Hepatocyte (in vitro differentiated cells): Measurements from ENCODE around the gene ADA. TPM values are rescaled to one million over a fixed set of nuclear protein-coding genes. Genes with fewer than 3 reads are reported as not detected.
A peak's percentile ranks its signal among the peaks of the same experiment; 100 is the strongest.

ENCODE experiments used
- DNase-seq: peaks from one replicate; pipeline ENCODE4 v3.0.0-alpha.2; 2016; ENCODE audit warnings: low spot score
- H2AFZ ChIP-seq: fragments of 200-600 bp; sonication (generic); 2 replicates; pipeline ENCODE4 v1.6.0; 2016; ENCODE audit warnings: antibody characterized with exemption, mild to moderate bottlenecking
- H3K27ac ChIP-seq: fragments of 200-600 bp; sonication (generic); 2 replicates; pipeline ENCODE4 v1.5.1; 2016; ENCODE audit warnings: mild to moderate bottlenecking
- H3K27me3 ChIP-seq: fragments of 200-600 bp; sonication (generic); 2 replicates; pipeline ENCODE4 v1.6.1; 2016
- H3K36me3 ChIP-seq: fragments of 200-600 bp; sonication (generic); replicated peaks from 2 replicates; pipeline ENCODE4 v1.5.1; 2016; ENCODE audit warnings: low read depth; ENCODE audit not compliant: insufficient read depth
- H3K4me1 ChIP-seq: fragments of 200-600 bp; sonication (generic); 2 replicates; pipeline ENCODE4 v1.5.1; 2016; ENCODE audit warnings: mild to moderate bottlenecking, moderate library complexity; ENCODE audit not compliant: insufficient read depth
- H3K4me2 ChIP-seq: fragments of 200-600 bp; sonication (generic); 2 replicates; pipeline ENCODE4 v1.6.0; 2016
- H3K4me3 ChIP-seq: fragments of 200-600 bp; sonication (generic); 2 replicates; pipeline ENCODE4 v1.5.1; 2016; ENCODE audit warnings: mild to moderate bottlenecking
- H3K79me2 ChIP-seq: fragments of 200-600 bp; sonication (generic); 2 replicates; pipeline ENCODE4 v1.6.0; 2017; ENCODE audit warnings: mild to moderate bottlenecking
- H3K9me2 ChIP-seq: fragments of 200-600 bp; sonication (generic); replicated peaks from 2 replicates; pipeline ENCODE4 v1.6.0; 2017; ENCODE audit warnings: mild to moderate bottlenecking; ENCODE audit not compliant: insufficient read depth
- H3K9me3 ChIP-seq: fragments of 200-600 bp; sonication (generic); 2 replicates; pipeline ENCODE4 v1.5.1; 2016; ENCODE audit warnings: low read depth, mild to moderate bottlenecking
- H4K20me1 ChIP-seq: fragments of 200-600 bp; sonication (generic); 2 replicates; pipeline ENCODE4 v1.6.0; 2016; ENCODE audit warnings: mild to moderate bottlenecking; ENCODE audit not compliant: insufficient read depth, poor library complexity, severe bottlenecking
- CTCF ChIP-seq: fragments of 200-600 bp; sonication (generic); IDR thresholded peaks from 2 replicates; pipeline ENCODE4 v1.5.1; 2016; ENCODE audit warnings: antibody characterized with exemption, mild to moderate bottlenecking; ENCODE audit not compliant: poor library complexity
- EZH2 ChIP-seq: fragments of 200-600 bp; sonication (generic); IDR thresholded peaks from 2 replicates; pipeline ENCODE4 v1.6.1; 2016; ENCODE audit warnings: antibody characterized with exemption, mild to moderate bottlenecking, borderline replicate concordance
- EZH2phosphoT487 ChIP-seq: fragments of 200-600 bp; sonication (generic); IDR thresholded peaks from one replicate; pipeline ENCODE4 v1.6.1; 2018; ENCODE audit warnings: antibody characterized with exemption, mild to moderate bottlenecking, low read depth, moderate library complexity; ENCODE audit not compliant: unreplicated experiment, severe bottlenecking
- WGBS: methylation state at CpG from one replicate; pipeline ENCODE4 v1.1.6; 2016; ENCODE audit warnings: low lambda C conversion rate; ENCODE audit errors: missing lambda C conversion rate; 5-methylcytosine and 5-hydroxymethylcytosine counted together
- polyA plus RNA-seq: library from polyadenylated mRNA; unstranded; fragments of >200 nt; fragmentation: Nextera tagmentation; extraction: Ambion mirVana; gene quantifications from 2 replicates; pipeline ENCODE4 v1.2.1, GENCODE V29; 2016
- total RNA-seq: library from RNA; depleted of rRNA; stranded (reverse); fragments of >200 nt; gene quantifications from 2 replicates; pipeline ENCODE4 v1.2.3, GENCODE V29; 2014

Gene ADA
- total and polyA plus RNA-seq, 2 experiments from 2014 or later = 10.4 to 13.5 TPM

- Histone ChIP-seq H2AFZ (no peak overlapping the region), H3K27ac (peak overlapping the region; percentile 35), H3K4me3 (no peak overlapping the region), H3K9me3 (no peaks in the 10 kb centered on the region), H3K36me3 (no peaks in the 10 kb centered on the region), H3K9me2 (no peaks in the 10 kb centered on the region), H3K27me3 (no peaks in the 10 kb centered on the region), H3K79me2 (peaks cover 15% of the 10 kb centered on the region), H4K20me1 (no peaks in the 10 kb centered on the region), H3K4me2 (no peak overlapping the region), H3K4me1 (peaks cover 14% of the 10 kb centered on the region)
- no peak for DNase-seq
- TF ChIP-seq EZH2phosphoT487 (no peak), CTCF (peak; percentile 14)
- WGBS = 68% methylated on average over 3 of the region's 3 CpGs
Observed at GRCh38 chr20:44576297-44576696, 75.2 kb downstream of the ADA start.

GRCh38 chr20:44574372-44574771 lies 77.1 kb downstream of the ADA start:
- 97% methylated on average over 4 of the region's 4 CpGs for WGBS

GRCh38 chr20:44573501-44573869 lies 78.0 kb downstream of the ADA start:
- H3K27ac ChIP-seq = peak overlapping the region; percentile 90
- 90% methylated on average over 2 of the region's 2 CpGs for WGBS

More at GRCh38 chr20:44574372-44574771, 77.1 kb downstream of the ADA start:
- DNase-seq = no peak
- Histone ChIP-seq H3K27me3 (no peaks in the 10 kb centered on the region), H3K36me3 (no peaks in the 10 kb centered on the region), H3K9me3 (no peaks in the 10 kb centered on the region), H3K4me2 (no peak overlapping the region), H2AFZ (no peak overlapping the region), H3K27ac (peak overlapping the region; percentile 90), H3K4me1 (peaks cover 14% of the 10 kb centered on the region), H4K20me1 (no peaks in the 10 kb centered on the region), H3K79me2 (peaks cover 15% of the 10 kb centered on the region), H3K9me2 (no peaks in the 10 kb centered on the region), H3K4me3 (no peak overlapping the region)
- no peak for TF ChIP-seq EZH2phosphoT487
- TF ChIP-seq CTCF = no peak

More at GRCh38 chr20:44573501-44573869, 78.0 kb downstream of the ADA start:
- no peaks in the 10 kb centered on the region for H3K9me2 ChIP-seq
- no peak overlapping the region for H2AFZ ChIP-seq
- H3K4me3 ChIP-seq = no peak overlapping the region
- no peaks in the 10 kb centered on the region for H3K36me3 ChIP-seq
- TF ChIP-seq EZH2phosphoT487 (no peak), EZH2 (no peak), CTCF (no peak)
- no peak for DNase-seq
- peak overlapping the region; percentile 65 for H3K4me2 ChIP-seq
- H3K27me3 ChIP-seq = no peaks in the 10 kb centered on the region
- no peaks in the 10 kb centered on the region for H4K20me1 ChIP-seq
- peaks cover 14% of the 10 kb centered on the region for H3K4me1 ChIP-seq
- H3K79me2 ChIP-seq = peaks cover 16% of the 10 kb centered on the region
- no peaks in the 10 kb centered on the region for H3K9me3 ChIP-seq
